HepG2 (cell line): ENCODE results near the gene RIN3. TPM values are rescaled to one million over a fixed set of nuclear protein-coding genes. Genes with fewer than 3 reads are reported as not detected.

Source experiments
- ATAC-seq: fragments of 200-7000 bp; cut with Tn5 transposase; 3 replicates; pipeline ENCODE4 v1.9.1; 2020; ENCODE audit warnings: mild to moderate bottlenecking, moderate library complexity
- BruUV-seq: library from RNA; stranded (reverse); fragments of 400-500 nt; replicated peaks from 2 replicates; lab custom pipeline; 2021; lab: Mats Ljungman, UMichigan
- CTCF ChIA-PET: fragments of 300-600 bp; formaldehyde crosslinking; extraction: SDS; loops from one replicate; lab custom pipeline; 2021; ENCODE audit warnings: low total read pairs, inconsistent platforms, low intra/inter-chr PET ratio; lab: Yijun Ruan, JAX
- POLR2A ChIA-PET: fragments of 350-600 bp; sonication (Branson Sonifier 250); formaldehyde crosslinking; loops from one replicate; lab custom pipeline; 2020; ENCODE audit warnings: antibody characterized with exemption, inconsistent platforms; lab: Yijun Ruan, JAX
- DNase-seq: peaks from one replicate; pipeline ENCODE4 v3.0.0-alpha.2; 2015; ENCODE audit warnings: low spot score
- FAIRE-seq: peaks from 3 replicates; lab custom pipeline; 2011; peaks lifted over from hg19 to GRCh38; lab: Jason Lieb, UNC
- H2AFZ ChIP-seq: one replicate; pipeline ENCODE4 v1.6.1; 2011; ENCODE audit warnings: low read length, inconsistent platforms
- H3K27ac ChIP-seq: fragments of 300-600 bp; 3 replicates; pipeline ENCODE4 v1.8.0; 2011; ENCODE audit warnings: mixed run types, mild to moderate bottlenecking, mixed read lengths, low read length, inconsistent platforms; ENCODE audit not compliant: insufficient read depth; ENCODE audit errors: extremely low read length
- H3K27me3 ChIP-seq, 2 experiments: fragments of 200-600 bp in 1 of 2; 2 replicates in 1 of 2; 3 replicates in 1 of 2; pipeline versions ENCODE4 v1.6.0 to v1.8.0; 2011; ENCODE audit warnings: low read length in 2 of 2, mild to moderate bottlenecking in 2 of 2, moderate library complexity in 2 of 2, inconsistent platforms in 1 of 2; ENCODE audit not compliant: insufficient read depth in 2 of 2, control insufficient read depth in 1 of 2
- H3K36me3 ChIP-seq, 2 experiments: fragments of 200-600 bp in 1 of 2; replicated peaks in 1 of 2; 2 replicates in 1 of 2; 3 replicates in 1 of 2; pipeline versions ENCODE4 v1.5.1 to v1.8.0; 2011; ENCODE audit warnings: low read length in 2 of 2, inconsistent platforms in 1 of 2; ENCODE audit not compliant: insufficient read depth in 2 of 2, control insufficient read depth in 1 of 2
- H3K4me1 ChIP-seq: 2 replicates; pipeline ENCODE4 v1.5.1; 2012; ENCODE audit warnings: low read length, inconsistent platforms; ENCODE audit not compliant: insufficient read depth
- H3K4me2 ChIP-seq: 2 replicates; pipeline ENCODE4 v1.6.0; 2011; ENCODE audit warnings: low read depth, low read length, inconsistent platforms
- H3K4me3 ChIP-seq, 3 experiments: fragments of 200-600 bp in 1 of 3; sonication (generic), shearing (Covaris generic) in 1 of 3; replicated peaks in 1 of 3; 2 replicates each; pipeline ENCODE4 v1.5.1; 2011 to 2016; ENCODE audit warnings: low read length in 3 of 3, inconsistent platforms in 2 of 3, low read depth in 2 of 3, mild to moderate bottlenecking in 2 of 3, control low read depth in 1 of 3, mixed read lengths in 1 of 3; ENCODE audit not compliant: insufficient read depth in 1 of 3
- H3K79me2 ChIP-seq: one replicate; pipeline ENCODE4 v1.6.1; 2011; ENCODE audit warnings: low read length, inconsistent platforms; ENCODE audit not compliant: insufficient read depth
- H3K9ac ChIP-seq: 2 replicates; pipeline ENCODE4 v1.6.0; 2011; ENCODE audit warnings: mild to moderate bottlenecking, low read depth, low read length, inconsistent platforms; ENCODE audit not compliant: insufficient read depth
- H3K9me3 ChIP-seq: 2 replicates; pipeline ENCODE4 v1.5.1; 2012; ENCODE audit warnings: mild to moderate bottlenecking, low read length
- H4K20me1 ChIP-seq: 2 replicates; pipeline ENCODE4 v1.6.0; 2011; ENCODE audit warnings: inconsistent platforms, mild to moderate bottlenecking, low read length, moderate library complexity; ENCODE audit not compliant: insufficient read depth
- ATF7 ChIP-seq, 2 experiments: fragments of 450-650 bp in 1 of 2; sonication (generic) in 1 of 2; formaldehyde crosslinking in 1 of 2; IDR thresholded peaks; 2 replicates each; pipeline versions ENCODE4 v1.4.0 to v1.6.1; 2016 to 2020; ENCODE audit warnings: antibody characterized with exemption in 1 of 2, mild to moderate bottlenecking in 1 of 2, missing genetic modification reagents in 1 of 2
- DRAP1 ChIP-seq: IDR thresholded peaks from 2 replicates; pipeline ENCODE4 v1.6.1; 2016; ENCODE audit warnings: missing genetic modification reagents, missing compliant biosample characterization
- HOXA9 ChIP-seq: sonication (generic); formaldehyde crosslinking; IDR thresholded peaks from 2 replicates; pipeline ENCODE4 v1.8.1; 2022; ENCODE audit warnings: missing genetic modification reagents, mild to moderate bottlenecking, moderate library complexity, borderline replicate concordance
- NFRKB ChIP-seq: fragments of 450-650 bp; IDR thresholded peaks from 2 replicates; pipeline ENCODE4 v1.6.1; 2017
- ZBTB40 ChIP-seq, 2 experiments: fragments of 450-650 bp in 1 of 2; sonication (generic) in 1 of 2; formaldehyde crosslinking in 1 of 2; IDR thresholded peaks; 2 replicates each; pipeline versions ENCODE4 v1.6.1 to v1.8.0; 2016 to 2022; ENCODE audit warnings: antibody characterized with exemption in 1 of 2, mild to moderate bottlenecking in 1 of 2, missing genetic modification reagents in 1 of 2
- ZFP36L2 ChIP-seq: sonication (generic); formaldehyde crosslinking; IDR thresholded peaks from 2 replicates; pipeline ENCODE4 v1.4.0; 2020; ENCODE audit warnings: missing genetic modification reagents
- ZNF446 ChIP-seq: sonication (generic); formaldehyde crosslinking; IDR thresholded peaks from 2 replicates; pipeline ENCODE4 v1.5.0; 2020; ENCODE audit warnings: mild to moderate bottlenecking, missing genetic modification reagents
- ZNF547 ChIP-seq: sonication (generic); formaldehyde crosslinking; IDR thresholded peaks from 2 replicates; pipeline ENCODE4 v1.5.1; 2020; ENCODE audit warnings: mild to moderate bottlenecking, missing genetic modification reagents
- ZNF549 ChIP-seq: sonication (generic); formaldehyde crosslinking; IDR thresholded peaks from 2 replicates; pipeline ENCODE4 v1.5.0; 2020; ENCODE audit warnings: missing genetic modification reagents
- ZNF790 ChIP-seq: sonication (generic); formaldehyde crosslinking; IDR thresholded peaks from 2 replicates; pipeline ENCODE4 v1.8.0; 2022; ENCODE audit warnings: missing genetic modification reagents, mild to moderate bottlenecking, borderline replicate concordance
- ZSCAN31 ChIP-seq: sonication (generic); formaldehyde crosslinking; IDR thresholded peaks from 2 replicates; pipeline ENCODE4 v1.5.0; 2020; ENCODE audit warnings: low read depth, mild to moderate bottlenecking, missing genetic modification reagents
- ZUFSP ChIP-seq: sonication (generic); formaldehyde crosslinking; IDR thresholded peaks from 2 replicates; pipeline ENCODE4 v1.9.0; 2021; ENCODE audit warnings: missing genetic modification reagents, mild to moderate bottlenecking, borderline replicate concordance
- WGBS: methylation state at CpG from one replicate; pipeline ENCODE4 v1.1.6; 2017; ENCODE audit warnings: low lambda C conversion rate; 5-methylcytosine and 5-hydroxymethylcytosine counted together
- in situ Hi-C: cut with HindIII; loops from 2 replicates; pipeline ENCODE4 v1.10.0; 2017; ENCODE audit warnings: low pct_unique_long_range_greater_than_20kb; ENCODE audit not compliant: extremely low pct_ligation_motif_present
- intact Hi-C: fragments of 100-400 bp; cut with micrococcal nuclease; formaldehyde crosslinking; loops from one replicate; pipeline ENCODE4 v1.10.0; 2022; ENCODE audit not compliant: unreplicated experiment
- polyA plus RNA-seq, 8 experiments: library from polyadenylated mRNA; depleted of rRNA in 3 of 8; stranded (reverse) in 7 of 8; unstranded in 1 of 8; fragments of >200 nt; fragmentation: Illumina TruSeq in 4 of 8; extraction: Trizol in 4 of 8; gene quantifications; 2 replicates each; pipeline versions ENCODE4 v1.2.1 to v1.2.3, GENCODE V29; 2011 to 2016; ENCODE audit warnings: low read depth in 4 of 8, missing spikeins in 1 of 8, mixed read lengths in 1 of 8; ENCODE audit not compliant: insufficient read depth in 1 of 8
- total RNA-seq, 5 experiments: library from RNA; depleted of rRNA; stranded (reverse); fragments of >200 nt; fragmentation: Illumina TruSeq; extraction: Trizol; gene quantifications; 2 replicates each; pipeline ENCODE4 v1.2.3, GENCODE V29; 2016; ENCODE audit warnings: low read depth in 1 of 5

RIN3 gene
- total and polyA plus RNA-seq, 2 of the 13 experiments (the other 11 are each of a cell fraction or from before 2014, with no cell fraction given): 2.3 to 3.6 TPM

DNA sequence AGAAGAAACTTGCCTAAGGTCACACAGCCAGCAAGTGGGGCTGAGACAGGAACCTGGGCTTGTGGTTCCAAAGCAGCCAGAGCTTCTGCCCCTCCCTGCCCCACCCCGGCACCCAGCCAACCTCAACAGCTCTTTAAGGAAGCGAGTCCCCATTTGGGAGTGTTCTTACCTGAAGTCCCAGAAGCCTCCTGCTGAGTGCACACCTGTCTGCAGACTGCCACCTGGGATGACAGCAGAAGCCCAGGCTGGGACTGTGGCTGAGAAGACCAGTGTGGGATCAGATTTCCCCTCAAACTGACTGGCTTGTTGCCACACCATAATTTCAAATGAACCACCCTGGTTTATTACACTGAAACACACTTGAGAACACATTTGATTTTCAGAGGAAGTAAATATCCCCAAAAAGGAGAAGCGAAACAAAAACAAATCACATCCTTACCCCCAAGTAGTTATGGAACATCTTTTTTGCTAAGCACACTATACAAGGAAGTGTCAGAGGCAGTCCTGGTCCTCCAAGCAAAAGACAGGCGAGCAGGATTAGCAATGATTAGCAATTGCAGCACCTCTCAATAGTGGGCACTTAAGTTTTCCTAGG, 6.3 kb upstream of the RIN3 start:
- in situ Hi-C loops: no loop called here
- intact Hi-C loops: no loop called here
- WGBS: 75% methylated on average over 2 of the region's 4 CpGs
- Histone ChIP-seq H3K9ac (no peak overlapping the region), H3K4me1 (peaks cover 55% of the 10 kb centered on the region), H3K9me3 (no peaks in the 10 kb centered on the region), H3K4me2 (no peak overlapping the region), H3K4me3 (no peak overlapping the region), H2AFZ (no peak overlapping the region), H3K27ac (no peak overlapping the region), H3K36me3 (no peaks in the 10 kb centered on the region), H3K27me3 (no peaks in the 10 kb centered on the region; a peak in 2 of 5 replicates), H4K20me1 (no peaks in the 10 kb centered on the region), H3K79me2 (no peaks in the 10 kb centered on the region)
- POLR2A ChIA-PET: no interaction called here
- CTCF ChIA-PET: no interaction called here
- ATAC-seq (no peak), FAIRE-seq (no peak), DNase-seq (no peak)
- no TSS peak for BruUV-seq
- TF ChIP-seq HOXA9: no peak
- no peak for TF ChIP-seq ZSCAN31
- no peak for TF ChIP-seq ZBTB40 (IDR thresholded peaks at IDR 0.05)
- no peak for TF ChIP-seq ZBTB40 (CRISPR knock-in tag; IDR thresholded peaks at IDR 0.05)
- TF ChIP-seq ZNF549 (CRISPR knock-in tag): no peak
- no peak for TF ChIP-seq ZNF547 (CRISPR knock-in tag)
- no peak for TF ChIP-seq DRAP1 (CRISPR knock-in tag)
- TF ChIP-seq NFRKB: no peak
- no peak for TF ChIP-seq ATF7 (IDR thresholded peaks at IDR 0.05)
- TF ChIP-seq ATF7 (CRISPR knock-in tag; IDR thresholded peaks at IDR 0.05): no peak
- TF ChIP-seq ZNF790 (CRISPR knock-in tag): no peak
- TF ChIP-seq ZUFSP (CRISPR knock-in tag): no peak
- no peak for TF ChIP-seq ZNF446 (CRISPR knock-in tag)
- no peak for TF ChIP-seq ZFP36L2
